ENCODE data around the gene GOLGA7B.

- TF ChIP-seq, protein P1, sequence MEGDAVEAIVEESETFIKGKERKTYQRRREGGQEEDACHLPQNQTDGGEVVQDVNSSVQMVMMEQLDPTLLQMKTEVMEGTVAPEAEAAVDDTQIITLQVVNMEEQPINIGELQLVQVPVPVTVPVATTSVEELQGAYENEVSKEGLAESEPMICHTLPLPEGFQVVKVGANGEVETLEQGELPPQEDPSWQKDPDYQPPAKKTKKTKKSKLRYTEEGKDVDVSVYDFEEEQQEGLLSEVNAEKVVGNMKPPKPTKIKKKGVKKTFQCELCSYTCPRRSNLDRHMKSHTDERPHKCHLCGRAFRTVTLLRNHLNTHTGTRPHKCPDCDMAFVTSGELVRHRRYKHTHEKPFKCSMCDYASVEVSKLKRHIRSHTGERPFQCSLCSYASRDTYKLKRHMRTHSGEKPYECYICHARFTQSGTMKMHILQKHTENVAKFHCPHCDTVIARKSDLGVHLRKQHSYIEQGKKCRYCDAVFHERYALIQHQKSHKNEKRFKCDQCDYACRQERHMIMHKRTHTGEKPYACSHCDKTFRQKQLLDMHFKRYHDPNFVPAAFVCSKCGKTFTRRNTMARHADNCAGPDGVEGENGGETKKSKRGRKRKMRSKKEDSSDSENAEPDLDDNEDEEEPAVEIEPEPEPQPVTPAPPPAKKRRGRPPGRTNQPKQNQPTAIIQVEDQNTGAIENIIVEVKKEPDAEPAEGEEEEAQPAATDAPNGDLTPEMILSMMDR (conservative IDR thresholded peaks at IDR 0.05): no peak
- no peak for TF ChIP-seq EZH2 (IDR thresholded peaks at IDR 0.05; ENCODE audit: low read depth)
Observed at GRCh38 chr10:97883092-97883485, 33.4 kb downstream of the GOLGA7B start.
